Hepatocyte (in vitro differentiated cells): ENCODE data around the gene OTULINL. TPM values are rescaled to one million over a fixed set of nuclear protein-coding genes. Genes with fewer than 3 reads are reported as not detected.

Experiments
- DNase-seq: peaks from one replicate; pipeline ENCODE4 v3.0.0-alpha.2; 2016; ENCODE audit warnings: low spot score
- H2AFZ ChIP-seq: fragments of 200-600 bp; sonication (generic); 2 replicates; pipeline ENCODE4 v1.6.0; 2016; ENCODE audit warnings: antibody characterized with exemption, mild to moderate bottlenecking
- H3K27ac ChIP-seq: fragments of 200-600 bp; sonication (generic); 2 replicates; pipeline ENCODE4 v1.5.1; 2016; ENCODE audit warnings: mild to moderate bottlenecking
- H3K27me3 ChIP-seq: fragments of 200-600 bp; sonication (generic); 2 replicates; pipeline ENCODE4 v1.6.1; 2016
- H3K36me3 ChIP-seq: fragments of 200-600 bp; sonication (generic); replicated peaks from 2 replicates; pipeline ENCODE4 v1.5.1; 2016; ENCODE audit warnings: low read depth; ENCODE audit not compliant: insufficient read depth
- H3K4me1 ChIP-seq: fragments of 200-600 bp; sonication (generic); 2 replicates; pipeline ENCODE4 v1.5.1; 2016; ENCODE audit warnings: mild to moderate bottlenecking, moderate library complexity; ENCODE audit not compliant: insufficient read depth
- H3K4me2 ChIP-seq: fragments of 200-600 bp; sonication (generic); 2 replicates; pipeline ENCODE4 v1.6.0; 2016
- H3K4me3 ChIP-seq: fragments of 200-600 bp; sonication (generic); 2 replicates; pipeline ENCODE4 v1.5.1; 2016; ENCODE audit warnings: mild to moderate bottlenecking
- H3K79me2 ChIP-seq: fragments of 200-600 bp; sonication (generic); 2 replicates; pipeline ENCODE4 v1.6.0; 2017; ENCODE audit warnings: mild to moderate bottlenecking
- H3K9me2 ChIP-seq: fragments of 200-600 bp; sonication (generic); replicated peaks from 2 replicates; pipeline ENCODE4 v1.6.0; 2017; ENCODE audit warnings: mild to moderate bottlenecking; ENCODE audit not compliant: insufficient read depth
- H3K9me3 ChIP-seq: fragments of 200-600 bp; sonication (generic); 2 replicates; pipeline ENCODE4 v1.5.1; 2016; ENCODE audit warnings: low read depth, mild to moderate bottlenecking
- H4K20me1 ChIP-seq: fragments of 200-600 bp; sonication (generic); 2 replicates; pipeline ENCODE4 v1.6.0; 2016; ENCODE audit warnings: mild to moderate bottlenecking; ENCODE audit not compliant: insufficient read depth, poor library complexity, severe bottlenecking
- EZH2 ChIP-seq: fragments of 200-600 bp; sonication (generic); IDR thresholded peaks from 2 replicates; pipeline ENCODE4 v1.6.1; 2016; ENCODE audit warnings: antibody characterized with exemption, mild to moderate bottlenecking, borderline replicate concordance
- EZH2phosphoT487 ChIP-seq: fragments of 200-600 bp; sonication (generic); IDR thresholded peaks from one replicate; pipeline ENCODE4 v1.6.1; 2018; ENCODE audit warnings: antibody characterized with exemption, mild to moderate bottlenecking, low read depth, moderate library complexity; ENCODE audit not compliant: unreplicated experiment, severe bottlenecking
- WGBS: methylation state at CpG from one replicate; pipeline ENCODE4 v1.1.6; 2016; ENCODE audit warnings: low lambda C conversion rate; ENCODE audit errors: missing lambda C conversion rate; 5-methylcytosine and 5-hydroxymethylcytosine counted together
- polyA plus RNA-seq: library from polyadenylated mRNA; unstranded; fragments of >200 nt; fragmentation: Nextera tagmentation; extraction: Ambion mirVana; gene quantifications from 2 replicates; pipeline ENCODE4 v1.2.1, GENCODE V29; 2016
- total RNA-seq: library from RNA; depleted of rRNA; stranded (reverse); fragments of >200 nt; gene quantifications from 2 replicates; pipeline ENCODE4 v1.2.3, GENCODE V29; 2014
- TF ChIP-seq, protein P1 (sequence below): fragments of 200-600 bp; sonication (generic); IDR thresholded peaks from 2 replicates; pipeline ENCODE4 v1.5.1; 2016; ENCODE audit warnings: antibody characterized with exemption, mild to moderate bottlenecking; ENCODE audit not compliant: poor library complexity

Gene OTULINL
- total and polyA plus RNA-seq, 2 experiments from 2014 or later, result 25.4 to 35.4 TPM

DNA sequence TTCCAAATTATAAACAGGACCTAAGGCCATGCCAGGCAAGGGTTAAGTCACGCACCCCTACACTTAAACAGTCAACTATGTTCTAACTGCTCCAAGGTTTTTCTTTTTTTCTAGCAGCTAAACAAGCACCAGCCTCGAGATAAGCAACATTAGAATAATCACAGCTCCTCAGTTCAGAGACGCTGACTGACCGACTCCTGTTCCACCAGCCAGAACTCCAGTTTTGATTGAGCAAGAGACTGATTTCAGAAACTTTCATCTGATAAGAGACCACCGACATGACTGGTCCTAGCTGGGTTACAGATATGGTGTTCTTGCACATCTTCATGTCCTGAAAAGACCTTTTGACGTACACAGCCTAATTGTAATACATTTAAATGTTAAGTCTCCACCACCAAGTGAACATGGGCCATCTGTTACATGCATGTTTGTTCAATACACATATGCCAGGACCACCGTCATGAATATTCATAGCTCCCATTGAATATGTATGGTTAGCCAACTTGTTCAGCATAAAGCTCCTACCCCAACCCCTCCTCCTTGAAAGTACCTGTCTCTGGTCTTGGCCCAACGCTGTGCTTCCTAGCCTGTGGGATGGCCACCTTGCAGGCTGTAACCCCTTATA is 23.7 kb upstream of the OTULINL start:
- no peaks in the 10 kb centered on the region for H3K27me3 ChIP-seq
- peaks cover 5% of the 10 kb centered on the region for H3K4me1 ChIP-seq
- no peak overlapping the region for H3K4me3 ChIP-seq
- no peak overlapping the region for H2AFZ ChIP-seq
- TF ChIP-seq, protein P1, sequence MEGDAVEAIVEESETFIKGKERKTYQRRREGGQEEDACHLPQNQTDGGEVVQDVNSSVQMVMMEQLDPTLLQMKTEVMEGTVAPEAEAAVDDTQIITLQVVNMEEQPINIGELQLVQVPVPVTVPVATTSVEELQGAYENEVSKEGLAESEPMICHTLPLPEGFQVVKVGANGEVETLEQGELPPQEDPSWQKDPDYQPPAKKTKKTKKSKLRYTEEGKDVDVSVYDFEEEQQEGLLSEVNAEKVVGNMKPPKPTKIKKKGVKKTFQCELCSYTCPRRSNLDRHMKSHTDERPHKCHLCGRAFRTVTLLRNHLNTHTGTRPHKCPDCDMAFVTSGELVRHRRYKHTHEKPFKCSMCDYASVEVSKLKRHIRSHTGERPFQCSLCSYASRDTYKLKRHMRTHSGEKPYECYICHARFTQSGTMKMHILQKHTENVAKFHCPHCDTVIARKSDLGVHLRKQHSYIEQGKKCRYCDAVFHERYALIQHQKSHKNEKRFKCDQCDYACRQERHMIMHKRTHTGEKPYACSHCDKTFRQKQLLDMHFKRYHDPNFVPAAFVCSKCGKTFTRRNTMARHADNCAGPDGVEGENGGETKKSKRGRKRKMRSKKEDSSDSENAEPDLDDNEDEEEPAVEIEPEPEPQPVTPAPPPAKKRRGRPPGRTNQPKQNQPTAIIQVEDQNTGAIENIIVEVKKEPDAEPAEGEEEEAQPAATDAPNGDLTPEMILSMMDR, result no peak
- no peaks in the 10 kb centered on the region for H3K9me3 ChIP-seq
- H3K4me2 ChIP-seq, result peak overlapping the region; percentile 11
- H4K20me1 ChIP-seq, result no peaks in the 10 kb centered on the region
- H3K79me2 ChIP-seq, result no peaks in the 10 kb centered on the region
- no peaks in the 10 kb centered on the region for H3K9me2 ChIP-seq
- peak; percentile 44 for DNase-seq
- 39% methylated on average over 8 of the region's 8 CpGs for WGBS
- peak overlapping the region; percentile 33 for H3K27ac ChIP-seq
- no peaks in the 10 kb centered on the region for H3K36me3 ChIP-seq

DNA sequence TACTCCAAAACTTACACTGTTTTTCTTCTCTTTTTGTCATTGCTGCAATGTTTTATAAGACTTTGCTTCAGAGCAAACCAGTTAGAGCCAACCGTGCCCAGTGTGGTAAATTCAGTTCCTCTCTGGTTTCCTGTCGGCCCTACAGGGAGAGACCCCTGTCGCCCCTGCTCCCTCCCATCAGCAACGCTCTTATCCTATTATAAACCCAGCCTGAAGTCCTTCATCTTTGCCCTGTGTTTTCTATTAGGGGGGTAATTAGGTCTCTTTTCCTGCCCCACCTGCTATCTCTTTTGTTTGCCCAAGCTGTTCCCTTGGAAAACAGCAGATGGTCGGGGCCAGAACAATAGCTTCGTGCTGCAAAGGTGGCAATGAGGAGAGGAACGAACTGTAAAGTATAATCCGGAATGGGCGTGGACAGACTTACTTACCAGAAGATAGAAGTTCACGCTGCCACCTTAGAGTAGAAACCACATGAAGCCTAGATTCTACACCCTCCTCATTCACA is 21.4 kb upstream of the OTULINL start:
- no peaks in the 10 kb centered on the region for H4K20me1 ChIP-seq
- H2AFZ ChIP-seq, result no peak overlapping the region
- H3K4me2 ChIP-seq, result peak overlapping the region; percentile 50
- peak; percentile 17 for DNase-seq
- no peaks in the 10 kb centered on the region for H3K36me3 ChIP-seq
- peak overlapping the region; percentile 54 for H3K27ac ChIP-seq
- peaks cover 5% of the 10 kb centered on the region for H3K4me1 ChIP-seq
- no peaks in the 10 kb centered on the region for H3K9me2 ChIP-seq
- H3K4me3 ChIP-seq, result no peak overlapping the region
- H3K27me3 ChIP-seq, result no peaks in the 10 kb centered on the region
- H3K9me3 ChIP-seq, result no peaks in the 10 kb centered on the region
- no peaks in the 10 kb centered on the region for H3K79me2 ChIP-seq
- TF ChIP-seq EZH2 (no peak), EZH2phosphoT487 (no peak)
- TF ChIP-seq, protein P1, result no peak
- WGBS, result 59% methylated on average over 10 of the region's 10 CpGs

DNA sequence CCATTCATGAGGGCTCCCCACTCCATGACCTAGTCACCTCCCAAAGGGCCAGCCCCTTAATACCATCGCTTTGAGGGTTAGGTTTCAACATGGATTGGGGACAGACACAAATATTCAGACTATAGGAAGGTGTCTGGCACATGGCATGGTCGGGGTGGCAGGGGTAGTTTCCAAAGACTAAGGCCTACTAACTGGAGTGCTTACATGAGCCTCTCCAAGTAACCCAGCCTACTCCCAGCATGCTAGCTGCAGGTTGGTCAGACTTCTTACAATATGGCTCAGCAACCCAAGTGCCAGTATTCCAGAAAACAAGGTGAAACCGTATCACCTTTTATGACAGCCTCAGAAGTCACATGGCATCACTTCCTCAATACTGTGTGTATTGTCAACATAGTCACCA is 19.9 kb upstream of the OTULINL start:
- TF ChIP-seq EZH2phosphoT487 (no peak), EZH2 (no peak)
- TF ChIP-seq, protein P1, result no peak
- no peaks in the 10 kb centered on the region for H3K9me2 ChIP-seq
- no peak overlapping the region for H3K4me2 ChIP-seq
- H2AFZ ChIP-seq, result no peak overlapping the region
- peaks cover 5% of the 10 kb centered on the region for H3K4me1 ChIP-seq
- no peaks in the 10 kb centered on the region for H3K27me3 ChIP-seq
- no peak for DNase-seq
- no peaks in the 10 kb centered on the region for H4K20me1 ChIP-seq
- 92% methylated on average over 3 of the region's 3 CpGs for WGBS
- H3K79me2 ChIP-seq, result no peaks in the 10 kb centered on the region
- H3K9me3 ChIP-seq, result no peaks in the 10 kb centered on the region
- H3K4me3 ChIP-seq, result no peak overlapping the region
- H3K36me3 ChIP-seq, result no peaks in the 10 kb centered on the region
- no peak overlapping the region for H3K27ac ChIP-seq
